CD14-positive monocyte (primary cell): ENCODE results near the gene PCNP. TPM values are rescaled to one million over a fixed set of nuclear protein-coding genes. Genes with fewer than 3 reads are reported as not detected.
A peak's percentile ranks its signal among the peaks of the same experiment; 100 is the strongest.
"Not testable (repeated sequence)": the region's sequence is repeated elsewhere in the genome, so short reads cannot be mapped to it uniquely, and the experiment has no call there.

Experiments used
- DNase-seq, 3 donors: peaks; one replicate each; pipeline ENCODE4 v3.0.0-alpha.2; 2011 to 2022
- H2AFZ ChIP-seq: 2 replicates; pipeline ENCODE4 v1.6.0; 2012; ENCODE audit warnings: mild to moderate bottlenecking, low read depth, low read length, inconsistent platforms; ENCODE audit not compliant: insufficient read depth, poor library complexity, severe bottlenecking
- H3K27ac ChIP-seq, 2 donors: 1 replicate in 1 of 2; 2 replicates in 1 of 2; pipeline ENCODE4 v1.5.1; 2012 to 2013; ENCODE audit warnings: low read length in 2 of 2, control low read depth in 1 of 2, inconsistent platforms in 1 of 2, low read depth in 1 of 2, mild to moderate bottlenecking in 1 of 2
- H3K27me3 ChIP-seq, 2 donors: one replicate each; pipeline versions ENCODE4 v1.6.0 to v1.6.1; 2011 to 2013; ENCODE audit warnings: low read length in 2 of 2; ENCODE audit not compliant: control insufficient read depth in 2 of 2, insufficient read depth in 2 of 2
- H3K36me3 ChIP-seq, 2 donors: replicated peaks in 1 of 2; 1 replicate in 1 of 2; 2 replicates in 1 of 2; pipeline versions ENCODE4 v1.5.1 to v1.6.1; 2012 to 2013; ENCODE audit warnings: low read length in 2 of 2, control low read depth in 1 of 2, inconsistent platforms in 1 of 2, mild to moderate bottlenecking in 1 of 2; ENCODE audit not compliant: insufficient read depth in 2 of 2, control insufficient read depth in 1 of 2
- H3K4me1 ChIP-seq, 2 donors: 1 replicate in 1 of 2; 2 replicates in 1 of 2; pipeline versions ENCODE4 v1.5.1 to v1.6.1; 2012 to 2013; ENCODE audit warnings: low read length in 2 of 2, control low read depth in 1 of 2, inconsistent platforms in 1 of 2, mild to moderate bottlenecking in 1 of 2, moderate library complexity in 1 of 2; ENCODE audit not compliant: insufficient read depth in 2 of 2, control insufficient read depth in 1 of 2
- H3K4me2 ChIP-seq: replicated peaks from 2 replicates; pipeline ENCODE3; 2012; ENCODE audit warnings: low read length, moderate library complexity, mild to moderate bottlenecking; ENCODE audit not compliant: poor library complexity, severe bottlenecking; ENCODE audit errors: extremely low read depth
- H3K4me3 ChIP-seq, 3 experiments: fragments of 200-600 bp in 1 of 3; sonication (generic) in 1 of 3; replicated peaks in 1 of 3; 1 replicate in 2 of 3; 2 replicates in 1 of 3; pipeline ENCODE4 v1.5.1; 2011 to 2013; ENCODE audit warnings: low read length in 3 of 3, mild to moderate bottlenecking in 3 of 3, control low read depth in 2 of 3, low read depth in 2 of 3, inconsistent platforms in 1 of 3, moderate library complexity in 1 of 3
- H3K79me2 ChIP-seq: 2 replicates; pipeline ENCODE4 v1.6.0; 2012; ENCODE audit warnings: mild to moderate bottlenecking, control low read depth, inconsistent platforms, low read length, moderate library complexity; ENCODE audit not compliant: insufficient read depth
- H3K9ac ChIP-seq: 2 replicates; pipeline ENCODE4 v1.6.0; 2017; ENCODE audit warnings: low read length, mild to moderate bottlenecking; ENCODE audit not compliant: insufficient read depth, poor library complexity, severe bottlenecking
- H3K9me3 ChIP-seq, 2 donors: replicated peaks in 1 of 2; 1 replicate in 1 of 2; 2 replicates in 1 of 2; pipeline versions ENCODE4 v1.5.1 to v1.6.1; 2012 to 2013; ENCODE audit warnings: low read length in 2 of 2, control low read depth in 1 of 2; ENCODE audit not compliant: control insufficient read depth in 1 of 2, insufficient read depth in 1 of 2
- H4K20me1 ChIP-seq: 2 replicates; pipeline ENCODE4 v1.6.0; 2012; ENCODE audit warnings: mild to moderate bottlenecking, low read length, control low read depth, moderate library complexity; ENCODE audit not compliant: insufficient read depth
- H3K27ac Mint-ChIP-seq, 7 donors: one replicate each; pipeline ENCODE4 v1.8.0; 2020; ENCODE audit warnings: mild to moderate bottlenecking in 7 of 7, mixed read lengths in 7 of 7, moderate library complexity in 6 of 7, inconsistent platforms in 2 of 7
- H3K27me3 Mint-ChIP-seq, 3 donors: one replicate each; pipeline ENCODE4 v1.8.0; 2021 to 2022; ENCODE audit warnings: low read depth in 3 of 3, mild to moderate bottlenecking in 3 of 3, mixed read lengths in 3 of 3, moderate library complexity in 3 of 3, inconsistent platforms in 1 of 3
- H3K36me3 Mint-ChIP-seq, 2 donors: one replicate each; pipeline ENCODE4 v1.8.0; 2020; ENCODE audit warnings: mixed read lengths in 2 of 2, inconsistent platforms in 1 of 2, mild to moderate bottlenecking in 1 of 2
- H3K4me1 Mint-ChIP-seq: one replicate; pipeline ENCODE4 v1.8.0; 2020; ENCODE audit warnings: mild to moderate bottlenecking, mixed read lengths
- H3K4me3 Mint-ChIP-seq, 2 donors: one replicate each; pipeline ENCODE4 v1.8.0; 2020; ENCODE audit warnings: mild to moderate bottlenecking in 2 of 2, mixed read lengths in 2 of 2, moderate library complexity in 1 of 2
- H3K9me3 Mint-ChIP-seq, 7 donors: one replicate each; pipeline ENCODE4 v1.8.0; 2020 to 2022; ENCODE audit warnings: mixed read lengths in 7 of 7, mild to moderate bottlenecking in 6 of 7, moderate library complexity in 6 of 7, inconsistent platforms in 2 of 7
- WGBS: methylation state at CpG from one replicate; pipeline ENCODE4 v1.1.5; 2013; ENCODE audit warnings: missing lambda C conversion rate; ENCODE audit not compliant: insufficient coverage; 5-methylcytosine and 5-hydroxymethylcytosine counted together
- intact Hi-C, 2 donors: fragments of 100-400 bp; cut with micrococcal nuclease; formaldehyde crosslinking; loops; one replicate each; pipeline versions ENCODE4 v1.15.0 to v1.15.1; 2023
- polyA plus RNA-seq, 3 donors: library from polyadenylated mRNA; depleted of rRNA in 1 of 3; unstranded in 2 of 3; stranded (reverse) in 1 of 3; fragments of 300-500 nt in 2 of 3; fragments of >200 nt in 1 of 3; fragmentation: Illumina TruSeq in 2 of 3; gene quantifications; 1 replicate in 2 of 3; 2 replicates in 1 of 3; pipeline ENCODE4 v1.2.3, GENCODE V29; 2012 to 2021
- TF ChIP-seq, protein P1 (sequence below): fragments of 200-600 bp; IDR thresholded peaks from one replicate; pipeline ENCODE4 v1.8.0; 2022; ENCODE audit warnings: antibody characterized with exemption, mild to moderate bottlenecking

The PCNP gene
- polyA plus RNA-seq, 3 donors = 32.0 to 68.2 (median 57.4) TPM

DNA sequence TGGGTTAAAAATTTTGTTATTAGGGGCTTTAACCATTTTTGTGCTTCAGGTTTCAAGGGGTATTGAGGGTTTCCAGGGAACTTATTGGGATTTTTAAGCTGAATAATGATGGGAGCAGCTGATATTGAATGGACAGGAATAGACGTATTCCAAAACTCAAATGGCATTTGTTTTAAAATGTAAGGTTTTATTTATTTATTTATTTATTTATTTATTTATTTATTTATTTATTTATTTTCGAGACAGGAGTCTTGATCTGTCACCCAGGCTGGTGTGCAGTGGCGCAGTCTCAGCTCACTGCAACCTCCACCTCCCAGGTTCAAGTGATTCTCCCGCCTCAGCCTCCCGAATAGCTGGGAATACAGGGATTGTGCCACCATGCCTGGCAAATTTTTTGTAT is 38.8 kb upstream of the PCNP start:
- DNase-seq = no peak
- H3K79me2 ChIP-seq = no peaks in the 10 kb centered on the region
- H3K4me2 ChIP-seq = no peak overlapping the region
- no peaks in the 10 kb centered on the region for H3K9me3 ChIP-seq
- no peak overlapping the region for H3K4me3 ChIP-seq
- TF ChIP-seq, protein P1, sequence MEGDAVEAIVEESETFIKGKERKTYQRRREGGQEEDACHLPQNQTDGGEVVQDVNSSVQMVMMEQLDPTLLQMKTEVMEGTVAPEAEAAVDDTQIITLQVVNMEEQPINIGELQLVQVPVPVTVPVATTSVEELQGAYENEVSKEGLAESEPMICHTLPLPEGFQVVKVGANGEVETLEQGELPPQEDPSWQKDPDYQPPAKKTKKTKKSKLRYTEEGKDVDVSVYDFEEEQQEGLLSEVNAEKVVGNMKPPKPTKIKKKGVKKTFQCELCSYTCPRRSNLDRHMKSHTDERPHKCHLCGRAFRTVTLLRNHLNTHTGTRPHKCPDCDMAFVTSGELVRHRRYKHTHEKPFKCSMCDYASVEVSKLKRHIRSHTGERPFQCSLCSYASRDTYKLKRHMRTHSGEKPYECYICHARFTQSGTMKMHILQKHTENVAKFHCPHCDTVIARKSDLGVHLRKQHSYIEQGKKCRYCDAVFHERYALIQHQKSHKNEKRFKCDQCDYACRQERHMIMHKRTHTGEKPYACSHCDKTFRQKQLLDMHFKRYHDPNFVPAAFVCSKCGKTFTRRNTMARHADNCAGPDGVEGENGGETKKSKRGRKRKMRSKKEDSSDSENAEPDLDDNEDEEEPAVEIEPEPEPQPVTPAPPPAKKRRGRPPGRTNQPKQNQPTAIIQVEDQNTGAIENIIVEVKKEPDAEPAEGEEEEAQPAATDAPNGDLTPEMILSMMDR = no peak
- H3K27me3 ChIP-seq = no peaks in the 10 kb centered on the region
- H3K4me3 Mint-ChIP-seq = no peak overlapping the region
- intact Hi-C loops = no loop called here
- H3K27ac ChIP-seq = no peak overlapping the region
- peaks cover 0 to 7% (median 2%) of the 10 kb centered on the region in 7 donors for H3K9me3 Mint-ChIP-seq
- H4K20me1 ChIP-seq = no peaks in the 10 kb centered on the region
- no peak overlapping the region for H3K27ac Mint-ChIP-seq
- H3K36me3 Mint-ChIP-seq = no peaks in the 10 kb centered on the region
- no peak overlapping the region for H2AFZ ChIP-seq
- H3K27me3 Mint-ChIP-seq = peaks cover 0 to 4% (median 0%) of the 10 kb centered on the region in 3 donors
- no CpG with 5 or more reads among the region's 5 CpGs for WGBS
- no peaks in the 10 kb centered on the region for H3K36me3 ChIP-seq
- H3K4me1 Mint-ChIP-seq = peaks cover 2% of the 10 kb centered on the region
- H3K9ac ChIP-seq = no peak overlapping the region
- H3K4me1 ChIP-seq = no peaks in the 10 kb centered on the region

DNA sequence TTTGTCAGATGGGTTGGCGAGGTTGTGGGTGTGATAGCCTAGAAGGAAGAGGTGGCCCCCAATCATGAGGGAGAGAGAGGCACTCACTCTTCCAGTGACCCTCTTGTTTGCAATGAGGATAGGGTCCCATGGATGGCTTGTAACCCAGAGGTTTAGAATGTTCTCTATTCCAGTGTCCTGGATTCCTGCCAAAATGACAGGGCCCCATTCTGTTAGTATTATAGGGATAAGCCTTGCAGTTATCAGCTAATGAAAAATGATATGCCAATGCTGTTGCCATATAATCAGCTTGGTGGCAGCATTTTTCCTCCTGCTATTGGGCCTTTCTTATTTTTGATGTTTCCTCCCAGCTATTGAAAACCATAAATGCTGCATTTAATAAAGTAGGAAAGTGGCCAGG is 37.7 kb upstream of the PCNP start:
- Histone ChIP-seq H3K4me2 (no peak overlapping the region), H3K27ac (no peak overlapping the region), H3K27me3 (no peaks in the 10 kb centered on the region), H4K20me1 (no peaks in the 10 kb centered on the region), H3K9ac (no peak overlapping the region), H3K36me3 (no peaks in the 10 kb centered on the region), H2AFZ (no peak overlapping the region), H3K4me1 (no peaks in the 10 kb centered on the region), H3K9me3 (no peaks in the 10 kb centered on the region), H3K4me3 (no peak overlapping the region), H3K79me2 (no peaks in the 10 kb centered on the region)
- TF ChIP-seq, protein P1 = no peak
- no peaks in the 10 kb centered on the region for H3K36me3 Mint-ChIP-seq
- no CpG with 5 or more reads among the region's 1 CpG for WGBS
- peaks cover 0 to 4% (median 0%) of the 10 kb centered on the region in 3 donors for H3K27me3 Mint-ChIP-seq
- peaks cover 2% of the 10 kb centered on the region for H3K4me1 Mint-ChIP-seq
- intact Hi-C loops = no loop called here
- no peak overlapping the region for H3K27ac Mint-ChIP-seq
- no peak for DNase-seq
- H3K4me3 Mint-ChIP-seq = no peak overlapping the region
- H3K9me3 Mint-ChIP-seq = peaks cover 0 to 11% (median 2%) of the 10 kb centered on the region in 7 donors

DNA sequence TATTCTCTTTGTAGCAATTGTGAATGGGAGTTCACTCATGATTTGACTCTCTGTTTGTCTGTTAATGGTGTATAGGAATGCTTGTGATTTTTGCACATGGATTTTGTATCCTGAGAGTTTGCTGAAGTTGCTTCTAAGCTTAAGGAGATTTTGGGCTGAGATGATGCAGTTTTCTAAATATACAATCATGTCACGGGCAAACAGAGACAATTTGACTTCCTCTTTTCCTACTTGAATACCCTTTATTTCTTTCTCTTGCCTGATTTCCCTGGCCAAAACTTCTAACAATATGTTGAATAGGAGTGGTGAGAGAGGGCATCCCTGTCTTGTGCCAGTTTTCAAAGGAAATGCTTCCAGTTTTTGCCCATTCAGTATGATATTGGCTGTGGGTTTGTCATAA is 37.0 kb upstream of the PCNP start:
- DNase-seq, H3K4me1 Mint-ChIP-seq, H3K27me3 Mint-ChIP-seq, H3K4me1 ChIP-seq, H3K36me3 ChIP-seq, H3K4me2 ChIP-seq, H4K20me1 ChIP-seq, H3K27ac ChIP-seq, H3K27me3 ChIP-seq, intact Hi-C loops, H3K79me2 ChIP-seq, H3K36me3 Mint-ChIP-seq, H3K4me3 ChIP-seq, H3K9me3 ChIP-seq, H3K27ac Mint-ChIP-seq, H2AFZ ChIP-seq, H3K9ac ChIP-seq: not testable (repeated sequence)
- H3K4me3 Mint-ChIP-seq = peak overlapping the region in 1 of 2 donors; percentile 13
- H3K9me3 Mint-ChIP-seq = peaks cover 0 to 17% (median 2%) of the 10 kb centered on the region in 7 donors
- no CpG with 5 or more reads among the region's 1 CpG for WGBS
